Activated T-cell treated with anti-CD3 and anti-CD28 coated beads for 48 hours (primary cell): ENCODE data around the gene TIMM13.

Source experiments
- DNase-seq: peaks from one replicate; pipeline ENCODE4 v3.0.0-alpha.2; 2020; ENCODE audit warnings: low read depth

The TIMM13 gene

GRCh38 chr19:2382530-2383222, 44.7 kb downstream of the TIMM13 start:
- DNase-seq, result no peak

DNA sequence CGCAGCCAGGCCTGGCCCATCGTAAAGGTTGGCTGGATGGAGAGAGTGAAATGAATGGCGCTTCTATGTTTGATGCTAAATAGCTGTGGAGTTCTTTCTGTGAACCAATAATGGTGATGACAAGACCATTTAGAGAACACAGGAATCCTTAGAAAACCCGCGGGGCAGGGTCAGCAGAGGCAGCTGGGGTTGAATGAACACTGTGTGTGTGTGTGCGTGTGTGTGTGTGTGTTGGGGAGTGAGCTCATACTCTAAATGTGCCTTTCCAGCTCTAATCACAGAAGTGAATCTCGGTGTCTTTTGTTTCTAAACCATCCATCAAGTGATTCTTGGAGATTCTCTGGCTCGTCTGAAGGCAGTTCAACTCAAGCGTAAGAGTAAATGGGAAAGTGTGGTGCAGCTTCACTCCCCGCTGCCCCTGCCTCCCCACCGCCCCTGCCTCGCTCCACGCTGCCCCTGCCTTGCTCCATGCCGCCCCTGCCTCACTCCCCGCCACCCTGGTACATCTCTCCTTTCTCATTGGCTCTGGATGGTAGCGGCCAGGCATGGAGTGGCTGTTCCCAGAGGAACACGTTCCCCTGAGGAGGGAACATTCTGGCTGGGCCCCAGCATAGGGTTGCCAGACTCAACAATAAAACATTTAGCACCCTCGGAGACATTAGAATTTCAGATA, 46.1 kb downstream of the TIMM13 start:
- no peak for DNase-seq

GRCh38 chr19:2380567-2380966, 46.8 kb downstream of the TIMM13 start:
- DNase-seq, result no peak

- DNase-seq, result no peak
Measured at GRCh38 chr19:2376784-2377519, 50.4 kb downstream of the TIMM13 start.
